IPS DF 6.9 (cell line): Measurements from ENCODE around the gene PARM1.
"Not testable (repeated sequence)": the region's sequence is repeated elsewhere in the genome, so short reads cannot be mapped to it uniquely, and the experiment has no call there.

Experiments used
- DNase-seq: peaks from one replicate; pipeline ENCODE4 v3.0.0-alpha.2; 2013; ENCODE audit warnings: low read depth, low spot score
- H3K27ac ChIP-seq: one replicate; pipeline ENCODE4 v1.5.1; 2013; ENCODE audit warnings: low read length, control low read depth
- H3K27me3 ChIP-seq: 2 replicates; pipeline ENCODE4 v1.6.1; 2013; ENCODE audit warnings: mild to moderate bottlenecking, low read length; ENCODE audit not compliant: control insufficient read depth, insufficient read depth
- H3K36me3 ChIP-seq: 2 replicates; pipeline ENCODE4 v1.6.1; 2013; ENCODE audit warnings: low read length; ENCODE audit not compliant: control insufficient read depth, insufficient read depth
- H3K4me1 ChIP-seq: 2 replicates; pipeline ENCODE4 v1.6.1; 2013; ENCODE audit warnings: low read length; ENCODE audit not compliant: control insufficient read depth, insufficient read depth
- H3K4me3 ChIP-seq: 2 replicates; pipeline ENCODE4 v1.5.1; 2013; ENCODE audit warnings: mild to moderate bottlenecking, low read length
- H3K9me3 ChIP-seq: 2 replicates; pipeline ENCODE4 v1.6.1; 2013; ENCODE audit warnings: low read length, inconsistent platforms; ENCODE audit not compliant: control insufficient read depth, insufficient read depth
- WGBS: extraction: QIAGEN DNeasy Blood & Tissue Kit; methylation state at CpG from one replicate; pipeline ENCODE4 v1.1.7; 2013; ENCODE audit warnings: mixed read lengths, missing lambda C conversion rate; ENCODE audit not compliant: insufficient read length, insufficient coverage; 5-methylcytosine and 5-hydroxymethylcytosine counted together

PARM1 gene

DNA sequence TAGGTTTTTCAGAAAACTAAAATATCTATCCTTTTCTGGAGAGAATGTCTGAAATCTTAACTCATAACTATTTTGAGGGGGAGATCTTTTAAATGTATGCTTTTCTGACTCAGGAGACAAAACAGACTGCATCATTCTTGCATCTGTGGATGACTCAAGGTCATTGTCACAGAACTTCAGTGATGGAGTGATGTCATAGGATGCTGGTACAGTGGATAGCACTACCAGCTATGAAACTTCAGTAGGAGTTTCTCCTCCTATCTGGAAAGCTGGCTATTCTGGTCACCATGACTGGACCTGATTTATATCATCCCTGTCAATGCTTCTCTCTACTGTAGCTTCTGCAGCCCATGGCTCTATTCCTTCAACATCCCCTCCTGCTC lies 50.3 kb downstream of the PARM1 start:
- Histone ChIP-seq H3K4me3 (no peak overlapping the region), H3K36me3 (no peaks in the 10 kb centered on the region), H3K9me3 (no peaks in the 10 kb centered on the region), H3K27me3 (no peaks in the 10 kb centered on the region), H3K4me1 (no peaks in the 10 kb centered on the region), H3K27ac (no peak overlapping the region)
- no peak for DNase-seq

DNA sequence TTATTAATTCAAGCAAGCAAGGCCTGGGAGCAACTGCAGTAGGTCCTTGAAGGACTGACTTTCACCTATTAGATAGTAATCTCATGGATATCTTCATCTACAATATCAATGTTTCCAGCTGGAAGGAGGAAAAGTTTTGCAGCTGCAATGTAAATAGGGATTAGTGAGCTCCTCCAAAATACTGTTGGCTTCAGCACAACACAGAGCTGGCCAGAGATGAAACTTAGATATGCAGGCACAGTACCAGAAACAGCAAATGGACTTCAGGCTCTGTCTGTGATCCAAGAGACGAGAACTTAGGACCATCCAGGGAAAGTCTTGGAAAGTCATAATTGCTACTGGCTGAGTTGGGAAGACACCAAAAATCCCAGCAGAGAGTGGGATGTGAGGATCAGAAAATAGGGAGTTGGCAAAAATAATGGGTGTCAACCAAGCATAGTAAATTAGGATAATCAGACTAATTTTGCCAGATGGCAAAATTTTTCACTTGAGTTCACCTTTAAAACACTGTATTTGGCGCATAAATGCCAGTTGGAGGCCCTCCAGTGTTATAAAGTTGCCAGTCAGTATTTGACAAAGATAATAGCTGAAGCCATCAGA lies 57.5 kb downstream of the PARM1 start:
- DNase-seq, result no peak

GRCh38 chr4:74994436-74994835 lies 61.5 kb downstream of the PARM1 start:
- H3K36me3 ChIP-seq, DNase-seq: not testable (repeated sequence)
- WGBS, result no CpG with 5 or more reads among the region's 2 CpGs

More for the DNA sequence above, 57.5 kb downstream of the PARM1 start:
- no peaks in the 10 kb centered on the region for H3K4me1 ChIP-seq
- no peak overlapping the region for H3K4me3 ChIP-seq
- no peak overlapping the region for H3K27ac ChIP-seq
- H3K36me3 ChIP-seq, result no peaks in the 10 kb centered on the region
- H3K27me3 ChIP-seq, result no peaks in the 10 kb centered on the region
- H3K9me3 ChIP-seq, result no peaks in the 10 kb centered on the region
- WGBS, result no CpG with 5 or more reads among the region's 2 CpGs

GRCh38 chr4:74996996-74997395 lies 64.1 kb downstream of the PARM1 start:
- Histone ChIP-seq H3K36me3 (no peaks in the 10 kb centered on the region), H3K27me3 (no peaks in the 10 kb centered on the region), H3K27ac (no peak overlapping the region), H3K9me3 (no peaks in the 10 kb centered on the region), H3K4me1 (no peaks in the 10 kb centered on the region), H3K4me3 (no peak overlapping the region)
- no CpG with 5 or more reads among the region's 1 CpG for WGBS
- no peak for DNase-seq

More at GRCh38 chr4:74994436-74994835, 61.5 kb downstream of the PARM1 start:
- H3K4me1 ChIP-seq, H3K27me3 ChIP-seq, H3K9me3 ChIP-seq, H3K27ac ChIP-seq, H3K4me3 ChIP-seq: not testable (repeated sequence)

- DNase-seq, result no peak
- no peaks in the 10 kb centered on the region for H3K27me3 ChIP-seq
- no peak overlapping the region for H3K27ac ChIP-seq
- H3K9me3 ChIP-seq, result no peaks in the 10 kb centered on the region
- no CpG with 5 or more reads among the region's 3 CpGs for WGBS
- no peak overlapping the region for H3K4me3 ChIP-seq
- H3K36me3 ChIP-seq, result no peaks in the 10 kb centered on the region
- no peaks in the 10 kb centered on the region for H3K4me1 ChIP-seq
These were observed 65.2 kb downstream of the PARM1 start for GRCh38 chr4:74997948-74998729.

DNA sequence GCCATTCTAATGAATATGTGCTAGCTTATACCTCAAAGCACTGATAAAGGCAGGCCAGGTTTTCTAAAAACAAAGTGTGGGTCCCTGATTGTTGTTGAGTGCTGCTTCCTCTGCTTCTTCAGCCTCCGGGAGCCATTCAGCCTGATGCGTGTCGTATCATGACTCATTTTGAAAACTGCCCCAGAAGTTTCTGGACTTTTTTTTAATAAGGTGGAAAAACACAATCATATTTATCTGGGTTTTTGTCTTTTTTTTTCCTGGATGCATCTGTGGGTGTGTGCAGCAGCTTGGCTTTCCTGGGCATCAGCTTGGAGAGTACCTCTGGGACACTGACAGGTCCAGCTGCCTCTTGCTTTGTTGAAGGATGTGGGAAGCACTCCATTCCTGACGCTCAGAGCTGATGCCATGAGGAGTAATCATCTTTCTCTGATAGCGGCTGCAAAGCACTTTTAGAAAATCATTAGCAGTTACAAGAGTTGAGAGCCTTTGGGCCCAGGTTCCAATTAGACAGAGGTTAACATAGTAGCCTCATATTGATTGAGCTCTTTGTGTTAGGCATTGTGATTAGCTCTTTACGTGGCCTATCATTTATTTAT lies 66.9 kb downstream of the PARM1 start:
- no peaks in the 10 kb centered on the region for H3K4me1 ChIP-seq
- no CpG with 5 or more reads among the region's 6 CpGs for WGBS

GRCh38 chr4:75001871-75002270 lies 69.0 kb downstream of the PARM1 start:
- no peak overlapping the region for H3K4me3 ChIP-seq
- H3K4me1 ChIP-seq, result no peaks in the 10 kb centered on the region; the same call in 1 of the 2 replicates
- H3K27me3 ChIP-seq, result no peaks in the 10 kb centered on the region
- H3K36me3 ChIP-seq, result no peaks in the 10 kb centered on the region
- no peaks in the 10 kb centered on the region for H3K9me3 ChIP-seq
- no CpG with 5 or more reads among the region's 2 CpGs for WGBS
- H3K27ac ChIP-seq, result no peak overlapping the region
- DNase-seq, result no peak

More for the DNA sequence above, 66.9 kb downstream of the PARM1 start:
- H3K27ac ChIP-seq, result no peak overlapping the region
- H3K36me3 ChIP-seq, result no peaks in the 10 kb centered on the region
- no peak for DNase-seq
- H3K9me3 ChIP-seq, result no peaks in the 10 kb centered on the region
- H3K4me3 ChIP-seq, result no peak overlapping the region
- no peaks in the 10 kb centered on the region for H3K27me3 ChIP-seq

DNA sequence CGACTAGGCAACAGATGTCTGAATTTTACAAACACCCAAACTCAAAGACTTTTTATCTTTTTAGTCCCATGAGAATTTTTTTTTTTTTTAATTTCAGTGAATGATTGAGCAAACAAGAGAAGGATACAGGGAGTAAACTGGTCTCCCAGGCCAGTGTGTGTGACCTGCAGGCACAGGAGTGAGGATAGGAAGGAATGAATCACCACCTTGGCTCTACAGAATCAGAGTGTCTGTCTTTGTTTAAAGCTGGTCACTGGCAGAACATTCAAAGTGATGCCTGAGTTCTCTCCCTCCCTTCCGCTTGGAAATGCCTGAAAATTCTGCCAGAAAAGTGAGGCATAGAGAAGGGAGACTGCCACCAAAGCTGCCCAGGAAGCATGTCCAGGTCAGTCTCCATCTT lies 69.5 kb downstream of the PARM1 start:
- H3K27me3 ChIP-seq, result no peaks in the 10 kb centered on the region
- H3K4me1 ChIP-seq, result no peaks in the 10 kb centered on the region; the same call in 1 of the 2 replicates
- H3K36me3 ChIP-seq, result no peaks in the 10 kb centered on the region
- DNase-seq, result no peak
- H3K27ac ChIP-seq, result no peak overlapping the region
- no peaks in the 10 kb centered on the region for H3K9me3 ChIP-seq
- WGBS, result no CpG with 5 or more reads among the region's 2 CpGs
- no peak overlapping the region for H3K4me3 ChIP-seq

GRCh38 chr4:75003979-75004378 lies 71.1 kb downstream of the PARM1 start:
- Histone ChIP-seq H3K36me3 (no peaks in the 10 kb centered on the region), H3K4me1 (no peaks in the 10 kb centered on the region; the same call in 1 of the 2 replicates), H3K9me3 (no peaks in the 10 kb centered on the region), H3K27me3 (no peaks in the 10 kb centered on the region), H3K27ac (no peak overlapping the region), H3K4me3 (no peak overlapping the region)
- no peak for DNase-seq

- Histone ChIP-seq H3K9me3 (no peaks in the 10 kb centered on the region), H3K4me1 (no peaks in the 10 kb centered on the region; the same call in 1 of the 2 replicates)
- DNase-seq, result no peak
These were observed 72.1 kb downstream of the PARM1 start for GRCh38 chr4:75004755-75005668.

More at GRCh38 chr4:75004755-75005668, 72.1 kb downstream of the PARM1 start:
- Histone ChIP-seq H3K27me3 (no peaks in the 10 kb centered on the region), H3K27ac (no peak overlapping the region), H3K36me3 (no peaks in the 10 kb centered on the region), H3K4me3 (no peak overlapping the region)
- no CpG with 5 or more reads among the region's 9 CpGs for WGBS
